Left lobe of liver (tissue), 2 donors: Measurements from ENCODE around the gene DBH. TPM values are rescaled to one million over a fixed set of nuclear protein-coding genes. Genes with fewer than 3 reads are reported as not detected.
A peak's percentile ranks its signal among the peaks of the same experiment; 100 is the strongest.
"Not testable (repeated sequence)": the region's sequence is repeated elsewhere in the genome, so short reads cannot be mapped to it uniquely, and the experiment has no call there.

Experiments used
- ATAC-seq: fragments of 200-7000 bp; cut with Tn5 transposase; one replicate; pipeline ENCODE4 v1.9.1; 2020; ENCODE audit warnings: mild to moderate bottlenecking, moderate library complexity
- DNase-seq: peaks from one replicate; pipeline ENCODE4 v3.0.0-alpha.2; 2020; ENCODE audit warnings: low spot score
- total RNA-seq: library from RNA; stranded (reverse); gene quantifications from one replicate; pipeline ENCODE4 v1.2.1, GENCODE V29; 2021
- donor health status: DM: no; HTN: no; CAD: no; lungs with moderate emphysema.
- donor health status: DM: no; HTN: yes; CAD: no.

The DBH gene
- total RNA-seq, 1 donor from 2014 or later: 16.7 TPM

- ATAC-seq (no peak), DNase-seq (no peak)
Measured at GRCh38 chr9:133661846-133662540, 25.8 kb downstream of the DBH start.

- DNase-seq: no peak
- ATAC-seq: no peak
Measured at GRCh38 chr9:133664173-133665050, 28.2 kb downstream of the DBH start.

GRCh38 chr9:133665096-133665495, 28.9 kb downstream of the DBH start:
- ATAC-seq (no peak), DNase-seq (no peak)

- DNase-seq (no peak), ATAC-seq (no peak)
Measured at GRCh38 chr9:133665535-133665934, 29.4 kb downstream of the DBH start.

- DNase-seq (no peak), ATAC-seq (no peak)
Measured at GRCh38 chr9:133666387-133666786, 30.2 kb downstream of the DBH start.

GRCh38 chr9:133666845-133667244, 30.7 kb downstream of the DBH start:
- ATAC-seq: no peak
- DNase-seq: no peak

- no peak for DNase-seq
- peak; percentile 10 for ATAC-seq
Measured at GRCh38 chr9:133667759-133668450, 31.7 kb downstream of the DBH start.

- ATAC-seq (no peak), DNase-seq (no peak)
Measured at GRCh38 chr9:133669182-133669801, 33.1 kb downstream of the DBH start.

- no peak for DNase-seq
- no peak for ATAC-seq
Measured at GRCh38 chr9:133670466-133670865, 34.3 kb downstream of the DBH start.

- DNase-seq (no peak), ATAC-seq (no peak)
Measured at GRCh38 chr9:133671371-133671770, 35.2 kb downstream of the DBH start.

- no peak for ATAC-seq
Measured at GRCh38 chr9:133672503-133673257, 36.5 kb downstream of the DBH start.

GRCh38 chr9:133673258-133673655, 37.1 kb downstream of the DBH start:
- ATAC-seq: no peak
- DNase-seq: no peak

More at GRCh38 chr9:133672503-133673257, 36.5 kb downstream of the DBH start:
- DNase-seq: no peak

GRCh38 chr9:133674091-133674490, 37.9 kb downstream of the DBH start:
- DNase-seq (no peak), ATAC-seq (no peak)

GRCh38 chr9:133675796-133676195, 39.6 kb downstream of the DBH start:
- not testable (repeated sequence) for DNase-seq, ATAC-seq

GRCh38 chr9:133676450-133676849, 40.3 kb downstream of the DBH start:
- ATAC-seq: peak; percentile 14
- DNase-seq: no peak

- no peak for DNase-seq
- ATAC-seq: peak; percentile 2
Measured at GRCh38 chr9:133677126-133678010, 41.2 kb downstream of the DBH start.

- no peak for DNase-seq
Measured at GRCh38 chr9:133679056-133679455, 42.9 kb downstream of the DBH start.

GRCh38 chr9:133679466-133680061, 43.4 kb downstream of the DBH start:
- ATAC-seq: peak; percentile 8
- DNase-seq: no peak

More at GRCh38 chr9:133679056-133679455, 42.9 kb downstream of the DBH start:
- no peak for ATAC-seq
